ENCODE measurements around the gene GET3.

DNA sequence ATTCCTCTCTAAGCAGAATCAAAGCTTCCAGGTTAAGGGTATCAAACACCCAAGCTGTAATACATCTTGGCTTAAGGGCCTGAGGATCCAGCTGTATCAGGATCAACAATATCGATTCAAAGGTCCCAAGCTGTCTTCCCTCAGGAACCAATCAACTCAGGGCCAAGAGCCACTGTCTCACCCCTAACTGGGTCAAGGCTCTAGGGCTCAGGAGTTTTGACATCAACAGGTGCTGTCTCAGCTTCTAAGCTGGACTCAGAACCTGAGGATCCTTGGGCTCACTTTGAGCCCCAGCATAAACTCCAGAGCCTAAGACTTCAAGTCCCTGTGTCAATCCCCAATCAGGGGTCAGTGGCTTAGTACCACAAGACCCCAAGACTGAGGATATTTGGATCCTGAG lies 41.8 kb upstream of the GET3 start:
- no peak for TF ChIP-seq POLR2A (IDR thresholded peaks at IDR 0.05; ENCODE audit: low read depth, low read length)
- TF ChIP-seq, protein P1, sequence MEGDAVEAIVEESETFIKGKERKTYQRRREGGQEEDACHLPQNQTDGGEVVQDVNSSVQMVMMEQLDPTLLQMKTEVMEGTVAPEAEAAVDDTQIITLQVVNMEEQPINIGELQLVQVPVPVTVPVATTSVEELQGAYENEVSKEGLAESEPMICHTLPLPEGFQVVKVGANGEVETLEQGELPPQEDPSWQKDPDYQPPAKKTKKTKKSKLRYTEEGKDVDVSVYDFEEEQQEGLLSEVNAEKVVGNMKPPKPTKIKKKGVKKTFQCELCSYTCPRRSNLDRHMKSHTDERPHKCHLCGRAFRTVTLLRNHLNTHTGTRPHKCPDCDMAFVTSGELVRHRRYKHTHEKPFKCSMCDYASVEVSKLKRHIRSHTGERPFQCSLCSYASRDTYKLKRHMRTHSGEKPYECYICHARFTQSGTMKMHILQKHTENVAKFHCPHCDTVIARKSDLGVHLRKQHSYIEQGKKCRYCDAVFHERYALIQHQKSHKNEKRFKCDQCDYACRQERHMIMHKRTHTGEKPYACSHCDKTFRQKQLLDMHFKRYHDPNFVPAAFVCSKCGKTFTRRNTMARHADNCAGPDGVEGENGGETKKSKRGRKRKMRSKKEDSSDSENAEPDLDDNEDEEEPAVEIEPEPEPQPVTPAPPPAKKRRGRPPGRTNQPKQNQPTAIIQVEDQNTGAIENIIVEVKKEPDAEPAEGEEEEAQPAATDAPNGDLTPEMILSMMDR (IDR thresholded peaks at IDR 0.05; ENCODE audit: extremely low read depth in 1 of 2, insufficient read depth in 1 of 2, low read depth in 1 of 2, low read length in 2 of 2), result no peak
- no peak for TF ChIP-seq EZH2 (IDR thresholded peaks at IDR 0.05; ENCODE audit: borderline replicate concordance, low read depth, low read length, severe bottlenecking)
- no peak for TF ChIP-seq POLR2AphosphoS5 (IDR thresholded peaks at IDR 0.05; ENCODE audit: insufficient read depth, low read depth, low read length)
- TF ChIP-seq, protein P2, sequence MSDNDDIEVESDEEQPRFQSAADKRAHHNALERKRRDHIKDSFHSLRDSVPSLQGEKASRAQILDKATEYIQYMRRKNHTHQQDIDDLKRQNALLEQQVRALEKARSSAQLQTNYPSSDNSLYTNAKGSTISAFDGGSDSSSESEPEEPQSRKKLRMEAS (IDR thresholded peaks at IDR 0.05; ENCODE audit: insufficient read depth, insufficient read length), result no peak
- TF ChIP-seq FOS (IDR thresholded peaks at IDR 0.05; ENCODE audit: borderline replicate concordance, insufficient read depth, low read length), result no peak
- TF ChIP-seq JUN (IDR thresholded peaks at IDR 0.05; ENCODE audit: borderline replicate concordance, insufficient read depth, insufficient read length, low read depth), result no peak
- TF ChIP-seq MYC (IDR thresholded peaks at IDR 0.05; ENCODE audit: low read depth, low read length), result no peak
- TF ChIP-seq GATA2 (IDR thresholded peaks at IDR 0.05; ENCODE audit: insufficient read depth, insufficient read length, low read depth, low read length), result no peak

Data from endothelial cell of umbilical vein (primary cell).